Liver (tissue), 9 donors: ENCODE measurements around the gene SRSF9. TPM values are rescaled to one million over a fixed set of nuclear protein-coding genes. Genes with fewer than 3 reads are reported as not detected.

Experiments
- DNase-seq: peaks from one replicate; pipeline ENCODE4 v3.0.0-alpha.2; 2017; ENCODE audit warnings: low spot score
- H3K27ac ChIP-seq, 2 donors: one replicate each; pipeline ENCODE4 v1.7.0; 2013; ENCODE audit warnings: inconsistent platforms in 2 of 2, low read length in 2 of 2, control low read depth in 1 of 2, low read depth in 1 of 2, mild to moderate bottlenecking in 1 of 2
- H3K27me3 ChIP-seq, 4 donors: one replicate each; pipeline versions ENCODE4 v1.6.1 to v1.7.0; 2013; ENCODE audit warnings: low read length in 3 of 4, inconsistent platforms in 1 of 4, mild to moderate bottlenecking in 1 of 4, moderate library complexity in 1 of 4; ENCODE audit not compliant: control insufficient read depth in 4 of 4, insufficient read depth in 4 of 4
- H3K36me3 ChIP-seq, 4 donors: one replicate each; pipeline versions ENCODE4 v1.6.1 to v1.7.0; 2013; ENCODE audit warnings: low read length in 3 of 4, mild to moderate bottlenecking in 3 of 4, low read depth in 1 of 4, moderate library complexity in 1 of 4; ENCODE audit not compliant: control insufficient read depth in 4 of 4, insufficient read depth in 3 of 4
- H3K4me1 ChIP-seq, 4 donors: one replicate each; pipeline versions ENCODE4 v1.6.1 to v1.7.0; 2013; ENCODE audit warnings: low read length in 3 of 4, mild to moderate bottlenecking in 3 of 4, moderate library complexity in 1 of 4; ENCODE audit not compliant: control insufficient read depth in 4 of 4, insufficient read depth in 4 of 4
- H3K4me3 ChIP-seq, 3 donors: one replicate each; pipeline versions ENCODE4 v1.6.1 to v1.7.0; 2013; ENCODE audit warnings: low read length in 3 of 3, control low read depth in 1 of 3, low read depth in 1 of 3, mild to moderate bottlenecking in 1 of 3
- H3K9ac ChIP-seq, 2 donors: one replicate each; pipeline ENCODE4 v1.7.0; 2013; ENCODE audit warnings: low read length in 2 of 2, mild to moderate bottlenecking in 2 of 2, moderate library complexity in 2 of 2, control low read depth in 1 of 2, low read depth in 1 of 2
- H3K9me3 ChIP-seq, 4 donors: one replicate each; pipeline versions ENCODE4 v1.6.1 to v1.7.0; 2013; ENCODE audit warnings: low read length in 3 of 4; ENCODE audit not compliant: control insufficient read depth in 4 of 4
- EGR1 ChIP-seq, 2 donors: IDR thresholded peaks; 2 replicates each; pipeline ENCODE4 v1.6.1; 2016 to 2018; ENCODE audit warnings: antibody characterized with exemption in 2 of 2, low read depth in 2 of 2
- FOXA1 ChIP-seq: IDR thresholded peaks from 2 replicates; pipeline ENCODE4 v1.6.1; 2016; ENCODE audit warnings: antibody characterized with exemption
- FOXA2 ChIP-seq: IDR thresholded peaks from 2 replicates; pipeline ENCODE4 v1.6.1; 2016; ENCODE audit warnings: antibody characterized with exemption
- GABPA ChIP-seq, 2 donors: IDR thresholded peaks in 1 of 2; conservative IDR thresholded peaks in 1 of 2; 2 replicates each; pipeline ENCODE4 v1.6.1; 2016; ENCODE audit warnings: antibody characterized with exemption in 2 of 2, mild to moderate bottlenecking in 1 of 2, moderate library complexity in 1 of 2
- HNF4A ChIP-seq, 2 donors: conservative IDR thresholded peaks; 2 replicates each; pipeline ENCODE4 v1.6.1; 2016; ENCODE audit warnings: antibody characterized with exemption in 2 of 2, mild to moderate bottlenecking in 2 of 2
- HNF4G ChIP-seq: IDR thresholded peaks from 2 replicates; pipeline ENCODE4 v1.6.1; 2016; ENCODE audit warnings: antibody characterized with exemption
- JUND ChIP-seq, 2 donors: IDR thresholded peaks; 2 replicates each; pipeline ENCODE4 v1.6.1; 2016; ENCODE audit warnings: antibody characterized with exemption in 2 of 2
- NR2F2 ChIP-seq: IDR thresholded peaks from 2 replicates; pipeline ENCODE4 v1.6.1; 2016; ENCODE audit warnings: antibody characterized with exemption
- RAD21 ChIP-seq, 2 donors: IDR thresholded peaks; 2 replicates each; pipeline ENCODE4 v1.6.1; 2016; ENCODE audit warnings: antibody characterized with exemption in 2 of 2, mild to moderate bottlenecking in 2 of 2
- RXRA ChIP-seq, 2 donors: IDR thresholded peaks; 2 replicates each; pipeline ENCODE4 v1.6.1; 2017 to 2018; ENCODE audit warnings: antibody characterized with exemption in 2 of 2, mild to moderate bottlenecking in 1 of 2
- SP1 ChIP-seq: IDR thresholded peaks from 2 replicates; pipeline ENCODE4 v1.6.1; 2018; ENCODE audit warnings: antibody characterized with exemption, mild to moderate bottlenecking
- TAF1 ChIP-seq: conservative IDR thresholded peaks from 2 replicates; pipeline ENCODE4 v1.6.1; 2016; ENCODE audit warnings: antibody characterized with exemption, mild to moderate bottlenecking
- YY1 ChIP-seq: IDR thresholded peaks from 2 replicates; pipeline ENCODE4 v1.6.1; 2016; ENCODE audit warnings: antibody characterized with exemption, mild to moderate bottlenecking
- WGBS: extraction: QIAGEN DNeasy Blood & Tissue Kit; methylation state at CpG from one replicate; pipeline ENCODE4 v1.1.7; 2013; 5-methylcytosine and 5-hydroxymethylcytosine counted together
- polyA plus RNA-seq, 2 donors: library from polyadenylated mRNA; stranded (reverse) in 1 of 2; unstranded in 1 of 2; fragments of 200-250 nt in 1 of 2; fragments of >200 nt in 1 of 2; fragmentation: Nextera tagmentation in 1 of 2; extraction: Ambion mirVana in 1 of 2; gene quantifications; one replicate each; pipeline versions ENCODE4 v1.2.1 to v1.2.3, GENCODE V29; 2013 to 2015
- total RNA-seq, 2 donors: library from RNA; depleted of rRNA; stranded (reverse); fragments of >200 nt; gene quantifications; one replicate each; pipeline ENCODE4 v1.2.3, GENCODE V29; 2014
- TF ChIP-seq, protein P1 (sequence below): IDR thresholded peaks from 2 replicates; pipeline ENCODE4 v1.6.1; 2016; ENCODE audit warnings: antibody characterized with exemption
- TF ChIP-seq, protein P2 (sequence below): IDR thresholded peaks from 2 replicates; pipeline ENCODE4 v1.6.1; 2016; ENCODE audit warnings: antibody characterized with exemption, mild to moderate bottlenecking
- TF ChIP-seq, protein P3 (sequence below): fragments of 150-350 bp; IDR thresholded peaks from 2 replicates; pipeline ENCODE4 v1.5.1; 2017; ENCODE audit warnings: improper control_type of control experiment, low read depth, low read length; ENCODE audit not compliant: missing input control
- TF ChIP-seq, protein P4 (sequence below): IDR thresholded peaks from 2 replicates; pipeline ENCODE4 v1.6.1; 2016; ENCODE audit warnings: antibody characterized with exemption
- donor health status: healthy.
- donor health status: healthy.
- donor health status: healthy.
- donor health status: healthy.
- donor health status: healthy.

The SRSF9 gene
- total and polyA plus RNA-seq, 4 donors = 45.3 to 98.5 (median 73.3) TPM

DNA sequence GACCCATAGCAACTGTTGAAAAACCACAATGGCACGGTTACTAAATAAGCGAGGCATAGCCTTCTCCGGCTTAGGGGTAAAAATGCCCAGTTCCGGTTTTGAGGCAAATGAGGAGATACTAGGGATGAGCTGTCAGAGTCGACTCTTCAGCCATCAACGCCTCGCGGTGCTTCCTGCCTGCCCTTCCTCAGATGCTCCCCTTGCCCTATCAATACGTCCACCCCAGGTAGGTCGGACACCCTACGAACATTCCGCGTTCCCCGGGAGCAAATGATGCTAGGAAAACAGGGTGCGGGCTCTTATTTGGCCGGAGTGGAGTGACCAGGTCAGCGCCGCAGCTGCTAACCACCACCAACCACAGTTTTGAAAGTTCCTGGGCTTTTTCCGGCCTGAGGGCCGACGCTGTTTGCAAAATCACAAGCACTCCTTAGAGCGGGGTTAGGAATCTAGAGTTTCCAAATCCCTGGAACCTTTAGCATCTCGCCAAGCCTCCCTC is 1.2 kb downstream of the SRSF9 start:
- peak overlapping the region; percentile 55 to 96 (median 85) for H3K4me3 ChIP-seq
- H3K4me1 ChIP-seq = peaks cover 0 to 29% (median 17%) of the 10 kb centered on the region in 4 donors
- H3K36me3 ChIP-seq = peaks cover 2 to 28% (median 23%) of the 10 kb centered on the region in 4 donors
- TF ChIP-seq, protein P1, sequence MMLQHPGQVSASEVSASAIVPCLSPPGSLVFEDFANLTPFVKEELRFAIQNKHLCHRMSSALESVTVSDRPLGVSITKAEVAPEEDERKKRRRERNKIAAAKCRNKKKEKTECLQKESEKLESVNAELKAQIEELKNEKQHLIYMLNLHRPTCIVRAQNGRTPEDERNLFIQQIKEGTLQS = no peak
- TF ChIP-seq HNF4G = no peak
- TF ChIP-seq, protein P2, sequence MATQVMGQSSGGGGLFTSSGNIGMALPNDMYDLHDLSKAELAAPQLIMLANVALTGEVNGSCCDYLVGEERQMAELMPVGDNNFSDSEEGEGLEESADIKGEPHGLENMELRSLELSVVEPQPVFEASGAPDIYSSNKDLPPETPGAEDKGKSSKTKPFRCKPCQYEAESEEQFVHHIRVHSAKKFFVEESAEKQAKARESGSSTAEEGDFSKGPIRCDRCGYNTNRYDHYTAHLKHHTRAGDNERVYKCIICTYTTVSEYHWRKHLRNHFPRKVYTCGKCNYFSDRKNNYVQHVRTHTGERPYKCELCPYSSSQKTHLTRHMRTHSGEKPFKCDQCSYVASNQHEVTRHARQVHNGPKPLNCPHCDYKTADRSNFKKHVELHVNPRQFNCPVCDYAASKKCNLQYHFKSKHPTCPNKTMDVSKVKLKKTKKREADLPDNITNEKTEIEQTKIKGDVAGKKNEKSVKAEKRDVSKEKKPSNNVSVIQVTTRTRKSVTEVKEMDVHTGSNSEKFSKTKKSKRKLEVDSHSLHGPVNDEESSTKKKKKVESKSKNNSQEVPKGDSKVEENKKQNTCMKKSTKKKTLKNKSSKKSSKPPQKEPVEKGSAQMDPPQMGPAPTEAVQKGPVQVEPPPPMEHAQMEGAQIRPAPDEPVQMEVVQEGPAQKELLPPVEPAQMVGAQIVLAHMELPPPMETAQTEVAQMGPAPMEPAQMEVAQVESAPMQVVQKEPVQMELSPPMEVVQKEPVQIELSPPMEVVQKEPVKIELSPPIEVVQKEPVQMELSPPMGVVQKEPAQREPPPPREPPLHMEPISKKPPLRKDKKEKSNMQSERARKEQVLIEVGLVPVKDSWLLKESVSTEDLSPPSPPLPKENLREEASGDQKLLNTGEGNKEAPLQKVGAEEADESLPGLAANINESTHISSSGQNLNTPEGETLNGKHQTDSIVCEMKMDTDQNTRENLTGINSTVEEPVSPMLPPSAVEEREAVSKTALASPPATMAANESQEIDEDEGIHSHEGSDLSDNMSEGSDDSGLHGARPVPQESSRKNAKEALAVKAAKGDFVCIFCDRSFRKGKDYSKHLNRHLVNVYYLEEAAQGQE = no peak
- no peak for TF ChIP-seq FOXA2
- no peak for TF ChIP-seq SP1
- TF ChIP-seq, protein P3, sequence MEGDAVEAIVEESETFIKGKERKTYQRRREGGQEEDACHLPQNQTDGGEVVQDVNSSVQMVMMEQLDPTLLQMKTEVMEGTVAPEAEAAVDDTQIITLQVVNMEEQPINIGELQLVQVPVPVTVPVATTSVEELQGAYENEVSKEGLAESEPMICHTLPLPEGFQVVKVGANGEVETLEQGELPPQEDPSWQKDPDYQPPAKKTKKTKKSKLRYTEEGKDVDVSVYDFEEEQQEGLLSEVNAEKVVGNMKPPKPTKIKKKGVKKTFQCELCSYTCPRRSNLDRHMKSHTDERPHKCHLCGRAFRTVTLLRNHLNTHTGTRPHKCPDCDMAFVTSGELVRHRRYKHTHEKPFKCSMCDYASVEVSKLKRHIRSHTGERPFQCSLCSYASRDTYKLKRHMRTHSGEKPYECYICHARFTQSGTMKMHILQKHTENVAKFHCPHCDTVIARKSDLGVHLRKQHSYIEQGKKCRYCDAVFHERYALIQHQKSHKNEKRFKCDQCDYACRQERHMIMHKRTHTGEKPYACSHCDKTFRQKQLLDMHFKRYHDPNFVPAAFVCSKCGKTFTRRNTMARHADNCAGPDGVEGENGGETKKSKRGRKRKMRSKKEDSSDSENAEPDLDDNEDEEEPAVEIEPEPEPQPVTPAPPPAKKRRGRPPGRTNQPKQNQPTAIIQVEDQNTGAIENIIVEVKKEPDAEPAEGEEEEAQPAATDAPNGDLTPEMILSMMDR = no peak
- no peak for TF ChIP-seq GABPA (IDR thresholded peaks at IDR 0.05 in 1 of 2, conservative IDR thresholded peaks at IDR 0.05 in 1 of 2)
- TF ChIP-seq NR2F2 = no peak
- TF ChIP-seq HNF4A (conservative IDR thresholded peaks at IDR 0.05) = no peak
- peak; percentile 30 for TF ChIP-seq YY1
- TF ChIP-seq TAF1 = no peak
- TF ChIP-seq EGR1 (IDR thresholded peaks at IDR 0.05; ENCODE audit: low read depth in 2 of 2) = no peak
- no peak for TF ChIP-seq RAD21 (IDR thresholded peaks at IDR 0.05)
- no peak for TF ChIP-seq FOXA1
- TF ChIP-seq, protein P4, sequence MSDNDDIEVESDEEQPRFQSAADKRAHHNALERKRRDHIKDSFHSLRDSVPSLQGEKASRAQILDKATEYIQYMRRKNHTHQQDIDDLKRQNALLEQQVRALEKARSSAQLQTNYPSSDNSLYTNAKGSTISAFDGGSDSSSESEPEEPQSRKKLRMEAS = no peak
- TF ChIP-seq JUND (IDR thresholded peaks at IDR 0.05) = no peak
- TF ChIP-seq RXRA (IDR thresholded peaks at IDR 0.05) = peak in 1 of 2 donors; percentile 28
- H3K9me3 ChIP-seq = no peaks in the 10 kb centered on the region
- WGBS = 2% methylated on average over 23 of the region's 23 CpGs
- no peaks in the 10 kb centered on the region for H3K27me3 ChIP-seq
- DNase-seq = peak; percentile 48
- peak overlapping the region; percentile 89 to 92 for H3K27ac ChIP-seq
- H3K9ac ChIP-seq = peak overlapping the region; percentile 64 to 72

DNA sequence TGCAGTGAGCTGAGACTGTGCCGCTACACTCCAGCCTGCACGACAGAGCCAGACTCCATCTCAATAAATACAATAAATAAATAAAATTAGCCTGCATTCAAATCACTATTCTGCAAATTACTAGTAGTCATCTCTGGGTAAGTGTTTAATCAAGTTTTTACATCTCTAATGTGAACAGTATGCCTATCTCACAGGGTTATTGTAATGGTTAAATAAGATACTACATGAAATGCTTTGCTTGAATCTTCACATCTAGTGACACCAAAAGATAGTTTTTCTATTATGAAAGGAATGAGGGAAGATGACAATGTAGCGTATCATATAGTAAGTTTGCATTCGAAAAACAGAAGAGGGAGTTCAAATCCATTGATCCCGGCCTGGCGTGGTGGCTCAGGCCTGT is 2.1 kb downstream of the SRSF9 start:
- 94% methylated on average over 6 of the region's 6 CpGs for WGBS
- no peak for TF ChIP-seq FOXA1
- TF ChIP-seq NR2F2 = no peak
- TF ChIP-seq EGR1 (IDR thresholded peaks at IDR 0.05; ENCODE audit: low read depth in 2 of 2) = no peak
- TF ChIP-seq GABPA (IDR thresholded peaks at IDR 0.05 in 1 of 2, conservative IDR thresholded peaks at IDR 0.05 in 1 of 2) = no peak
- TF ChIP-seq, protein P2 = no peak
- Histone ChIP-seq H3K27ac (no peak overlapping the region), H3K4me3 (no peak overlapping the region), H3K27me3 (no peaks in the 10 kb centered on the region), H3K9ac (no peak overlapping the region), H3K36me3 (peaks cover 2 to 37% (median 31%) of the 10 kb centered on the region in 4 donors), H3K9me3 (no peaks in the 10 kb centered on the region), H3K4me1 (peaks cover 0 to 29% (median 17%) of the 10 kb centered on the region in 4 donors)
- no peak for DNase-seq
